Mesothelial cell of epicardium (in vitro differentiated cells): ENCODE data around the gene FAM32A. TPM values are rescaled to one million over a fixed set of nuclear protein-coding genes. Genes with fewer than 3 reads are reported as not detected.

ENCODE experiments used
- DNase-seq, 2 experiments: peaks; one replicate each; pipeline ENCODE4 v3.0.0; 2021; ENCODE audit warnings: low spot score in 2 of 2; ENCODE audit not compliant: unreplicated experiment in 2 of 2
- H3K27ac Mint-ChIP-seq: 2 replicates; pipeline ENCODE4 v1.8.0; 2021; ENCODE audit warnings: mixed read lengths
- H3K27me3 Mint-ChIP-seq: 2 replicates; pipeline ENCODE4 v1.8.0; 2021; ENCODE audit warnings: low read depth, mixed read lengths
- H3K36me3 Mint-ChIP-seq: 2 replicates; pipeline ENCODE4 v1.8.0; 2021; ENCODE audit warnings: mixed read lengths
- H3K4me1 Mint-ChIP-seq: 2 replicates; pipeline ENCODE4 v1.8.0; 2021; ENCODE audit warnings: mixed read lengths
- H3K4me3 Mint-ChIP-seq: 2 replicates; pipeline ENCODE4 v1.8.0; 2021; ENCODE audit warnings: mild to moderate bottlenecking, moderate library complexity, mixed read lengths
- H3K9me3 Mint-ChIP-seq: 2 replicates; pipeline ENCODE4 v1.8.0; 2021; ENCODE audit warnings: mixed read lengths
- total RNA-seq: library from RNA; stranded (reverse); gene quantifications from 3 replicates; pipeline ENCODE4 v1.2.1, GENCODE V29; 2021
- TF ChIP-seq, protein P1 (sequence below): fragments of 200-600 bp; sonication (generic); IDR thresholded peaks from one replicate; pipeline ENCODE4 v1.5.0; 2021; ENCODE audit warnings: antibody characterized with exemption; ENCODE audit not compliant: unreplicated experiment

FAM32A gene
- total RNA-seq, 1 donor from 2014 or later: 90.3 TPM

DNA sequence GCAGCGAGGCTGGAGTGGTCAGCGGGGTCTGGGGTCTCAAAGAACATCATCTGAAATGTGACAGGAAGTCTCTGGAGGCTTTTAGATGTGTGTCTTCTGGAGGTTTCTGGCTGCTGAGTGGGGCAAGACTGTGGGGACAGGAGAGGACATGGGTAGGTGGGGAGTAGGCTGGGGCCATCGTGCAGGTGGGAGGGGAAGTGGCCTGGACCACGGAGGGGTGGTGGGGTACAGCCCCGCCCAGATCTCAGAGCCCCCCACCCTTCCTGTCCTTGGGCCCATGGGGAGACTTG lies 18.7 kb downstream of the FAM32A start:
- no peaks in the 10 kb centered on the region for H3K27me3 Mint-ChIP-seq
- H3K4me1 Mint-ChIP-seq: peaks cover 4% of the 10 kb centered on the region
- TF ChIP-seq, protein P1, sequence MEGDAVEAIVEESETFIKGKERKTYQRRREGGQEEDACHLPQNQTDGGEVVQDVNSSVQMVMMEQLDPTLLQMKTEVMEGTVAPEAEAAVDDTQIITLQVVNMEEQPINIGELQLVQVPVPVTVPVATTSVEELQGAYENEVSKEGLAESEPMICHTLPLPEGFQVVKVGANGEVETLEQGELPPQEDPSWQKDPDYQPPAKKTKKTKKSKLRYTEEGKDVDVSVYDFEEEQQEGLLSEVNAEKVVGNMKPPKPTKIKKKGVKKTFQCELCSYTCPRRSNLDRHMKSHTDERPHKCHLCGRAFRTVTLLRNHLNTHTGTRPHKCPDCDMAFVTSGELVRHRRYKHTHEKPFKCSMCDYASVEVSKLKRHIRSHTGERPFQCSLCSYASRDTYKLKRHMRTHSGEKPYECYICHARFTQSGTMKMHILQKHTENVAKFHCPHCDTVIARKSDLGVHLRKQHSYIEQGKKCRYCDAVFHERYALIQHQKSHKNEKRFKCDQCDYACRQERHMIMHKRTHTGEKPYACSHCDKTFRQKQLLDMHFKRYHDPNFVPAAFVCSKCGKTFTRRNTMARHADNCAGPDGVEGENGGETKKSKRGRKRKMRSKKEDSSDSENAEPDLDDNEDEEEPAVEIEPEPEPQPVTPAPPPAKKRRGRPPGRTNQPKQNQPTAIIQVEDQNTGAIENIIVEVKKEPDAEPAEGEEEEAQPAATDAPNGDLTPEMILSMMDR: no peak
- no peak for DNase-seq
- no peak overlapping the region for H3K27ac Mint-ChIP-seq
- H3K36me3 Mint-ChIP-seq: peaks cover 18% of the 10 kb centered on the region
- no peaks in the 10 kb centered on the region for H3K9me3 Mint-ChIP-seq
- H3K4me3 Mint-ChIP-seq: no peak overlapping the region

DNA sequence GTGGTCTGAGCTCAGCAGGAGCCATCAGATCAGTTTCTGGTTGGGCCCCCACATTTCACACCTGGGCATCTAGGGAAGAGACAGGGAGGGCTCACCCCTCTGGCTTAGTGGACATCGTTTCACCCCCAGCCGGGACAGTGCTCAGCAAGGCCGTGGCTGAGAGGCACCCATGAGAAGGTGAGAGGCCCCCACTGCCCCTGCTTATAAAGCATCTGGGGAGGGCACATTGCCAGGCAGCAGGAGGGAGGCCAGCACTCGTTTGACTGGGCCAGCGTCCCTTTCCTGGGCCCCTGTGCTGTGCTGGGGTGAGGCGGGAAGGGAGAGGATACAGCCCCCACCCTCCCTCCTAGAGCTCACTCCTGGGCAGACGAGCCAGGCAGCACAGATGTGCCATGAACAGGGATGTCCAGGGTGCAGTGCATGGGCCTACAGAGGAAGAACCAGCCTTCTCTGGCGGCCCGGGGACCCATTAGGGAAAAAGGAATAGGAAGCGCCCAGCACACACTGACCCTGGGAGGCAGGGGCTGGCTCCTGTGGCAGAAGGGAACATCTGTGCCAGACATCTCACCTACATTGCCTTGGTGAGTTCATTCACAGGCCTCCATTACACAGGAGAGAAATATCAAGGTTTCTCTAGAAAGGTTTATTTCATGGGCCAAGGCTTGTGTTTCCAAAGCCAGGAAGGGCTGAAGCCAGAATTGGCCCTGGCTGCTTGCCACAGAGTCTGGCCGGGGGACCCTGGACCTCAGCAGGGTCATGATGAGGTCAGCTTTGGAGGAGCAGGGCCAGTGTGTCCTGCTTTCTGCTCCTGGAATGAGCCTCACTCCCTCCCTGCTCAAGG lies 20.2 kb downstream of the FAM32A start:
- no peaks in the 10 kb centered on the region for H3K4me1 Mint-ChIP-seq
- H3K27ac Mint-ChIP-seq: no peak overlapping the region
- H3K36me3 Mint-ChIP-seq: peaks cover 27% of the 10 kb centered on the region
- no peaks in the 10 kb centered on the region for H3K27me3 Mint-ChIP-seq
- H3K9me3 Mint-ChIP-seq: no peaks in the 10 kb centered on the region
- TF ChIP-seq, protein P1: no peak
- DNase-seq: no peak
- H3K4me3 Mint-ChIP-seq: no peak overlapping the region

DNA sequence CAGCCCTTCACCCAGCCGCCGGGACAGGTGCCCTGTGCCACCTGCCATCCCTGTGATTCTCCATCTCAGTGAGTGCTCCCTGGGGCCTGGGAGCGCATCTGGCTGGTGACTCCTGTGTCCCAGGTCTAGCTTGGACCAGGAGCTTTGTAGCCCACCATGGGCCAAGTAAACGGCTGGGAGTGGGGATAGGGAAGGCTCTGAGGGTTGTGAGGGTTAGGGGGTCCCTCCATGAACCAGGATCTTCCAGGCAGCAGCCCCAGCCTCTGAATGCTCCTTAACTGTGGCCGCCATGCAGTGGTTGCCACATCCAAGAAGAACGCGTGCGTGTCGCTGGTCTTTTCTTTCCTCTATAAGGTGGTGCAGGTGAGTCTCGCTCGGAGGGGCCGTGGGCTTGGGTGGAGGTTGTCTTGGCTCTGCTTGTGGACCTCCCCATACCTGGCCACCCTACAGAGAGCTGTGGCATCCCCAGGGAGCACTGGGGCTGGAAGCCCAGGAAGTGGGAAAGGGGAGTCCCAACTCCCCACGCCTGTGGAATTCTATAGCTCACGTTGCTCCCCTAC lies 20.9 kb downstream of the FAM32A start:
- Mint-ChIP-seq H3K4me1 (no peaks in the 10 kb centered on the region), H3K27me3 (no peaks in the 10 kb centered on the region), H3K4me3 (no peak overlapping the region), H3K27ac (no peak overlapping the region), H3K36me3 (peaks cover 31% of the 10 kb centered on the region), H3K9me3 (no peaks in the 10 kb centered on the region)
- no peak for DNase-seq
- TF ChIP-seq, protein P1: no peak

DNA sequence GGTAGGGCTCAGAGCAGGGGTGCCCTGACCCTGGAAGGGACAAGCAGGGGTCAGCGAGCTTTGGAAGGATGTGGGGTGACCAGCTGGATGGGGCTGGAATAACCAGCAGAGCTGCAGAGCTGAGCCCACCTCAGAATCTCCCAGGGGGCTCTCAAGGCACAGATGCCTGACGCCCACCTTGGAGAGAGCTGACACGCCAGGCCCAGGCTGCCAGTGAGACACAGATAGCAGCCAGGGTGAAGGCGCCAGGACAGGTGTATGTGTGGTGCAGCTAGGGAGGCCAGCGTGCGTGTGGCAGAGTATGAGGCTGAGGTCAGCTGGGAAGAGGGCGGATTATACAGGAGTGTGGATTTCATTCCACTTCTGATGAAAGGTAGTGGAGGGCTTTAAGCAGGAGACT lies 21.4 kb downstream of the FAM32A start:
- DNase-seq: no peak
- no peaks in the 10 kb centered on the region for H3K27me3 Mint-ChIP-seq
- H3K9me3 Mint-ChIP-seq: no peaks in the 10 kb centered on the region
- no peak overlapping the region for H3K27ac Mint-ChIP-seq
- TF ChIP-seq, protein P1: no peak
- no peak overlapping the region for H3K4me3 Mint-ChIP-seq
- peaks cover 33% of the 10 kb centered on the region for H3K36me3 Mint-ChIP-seq
- no peaks in the 10 kb centered on the region for H3K4me1 Mint-ChIP-seq

DNA sequence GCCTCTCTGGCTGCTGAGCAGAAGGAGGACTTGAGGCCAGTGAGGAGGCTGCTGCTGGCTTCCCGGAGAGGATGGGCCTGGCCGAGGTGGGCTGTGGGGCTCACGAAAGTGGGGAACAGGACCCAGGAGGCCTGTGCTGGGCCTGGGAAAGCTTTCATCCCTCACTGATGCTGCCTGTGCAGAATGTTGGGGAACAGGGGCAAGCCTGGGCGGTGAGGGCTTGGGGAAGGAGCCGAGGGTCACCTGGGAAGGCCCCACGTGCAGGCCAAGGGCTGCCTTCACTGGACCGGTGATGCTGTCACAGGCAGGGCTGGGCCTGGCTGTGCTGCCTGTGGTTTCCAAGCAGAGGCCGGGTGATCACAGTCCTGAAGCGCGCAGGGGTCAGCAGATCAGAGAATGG lies 21.9 kb downstream of the FAM32A start:
- Mint-ChIP-seq H3K4me1 (no peaks in the 10 kb centered on the region), H3K36me3 (peaks cover 37% of the 10 kb centered on the region), H3K27me3 (no peaks in the 10 kb centered on the region), H3K9me3 (no peaks in the 10 kb centered on the region), H3K27ac (no peak overlapping the region), H3K4me3 (no peak overlapping the region)
- TF ChIP-seq, protein P1: no peak
- DNase-seq: no peak
